Naive thymus-derived CD8-positive, alpha-beta T cell (primary cell): ENCODE data around the gene PARM1. TPM values are rescaled to one million over a fixed set of nuclear protein-coding genes. Genes with fewer than 3 reads are reported as not detected.

ENCODE experiments used
- ATAC-seq, 2 donors: fragments of 150-1000 bp; cut with Tn5 transposase in 1 of 2; sonication (Bioruptor Pico), chemical (Tn5 transposase) in 1 of 2; 1 replicate in 1 of 2; 2 replicates in 1 of 2; pipeline ENCODE4 v1.10.0; 2021; ENCODE audit warnings: mild to moderate bottlenecking in 2 of 2, moderate library complexity in 2 of 2
- POLR2A ChIA-PET: fragments of 350-600 bp; sonication (Branson Sonifier 250); formaldehyde crosslinking; loops from one replicate; lab custom pipeline; 2021; ENCODE audit warnings: antibody characterized with exemption; lab: Charles Lee
- DNase-seq, 10 donors: peaks; one replicate each; pipeline versions ENCODE4 v3.0.0 to v3.0.0-alpha.2; 2020 to 2022
- H3K27ac Mint-ChIP-seq, 10 donors: one replicate each; pipeline ENCODE4 v1.8.0; 2020 to 2022; ENCODE audit warnings: mild to moderate bottlenecking in 10 of 10, mixed read lengths in 10 of 10, moderate library complexity in 4 of 10, inconsistent platforms in 1 of 10
- H3K27me3 Mint-ChIP-seq, 5 donors: one replicate each; pipeline ENCODE4 v1.8.0; 2021 to 2022; ENCODE audit warnings: mixed read lengths in 5 of 5
- H3K36me3 Mint-ChIP-seq, 3 donors: one replicate each; pipeline ENCODE4 v1.8.0; 2020 to 2022; ENCODE audit warnings: mixed read lengths in 3 of 3, mild to moderate bottlenecking in 2 of 3, inconsistent platforms in 1 of 3
- H3K4me1 Mint-ChIP-seq, 4 donors: one replicate each; pipeline ENCODE4 v1.8.0; 2021 to 2022; ENCODE audit warnings: mixed read lengths in 4 of 4
- H3K4me3 Mint-ChIP-seq, 10 donors: one replicate each; pipeline ENCODE4 v1.8.0; 2020 to 2022; ENCODE audit warnings: mild to moderate bottlenecking in 10 of 10, mixed read lengths in 10 of 10, moderate library complexity in 6 of 10, inconsistent platforms in 1 of 10
- H3K9me3 Mint-ChIP-seq, 9 donors: one replicate each; pipeline ENCODE4 v1.8.0; 2020 to 2022; ENCODE audit warnings: mixed read lengths in 9 of 9, mild to moderate bottlenecking in 3 of 9, inconsistent platforms in 1 of 9, moderate library complexity in 1 of 9
- polyA plus RNA-seq, 3 donors: library from polyadenylated mRNA; unstranded; fragments of 300-500 nt; fragmentation: Illumina TruSeq; gene quantifications; one replicate each; pipeline ENCODE4 v1.2.3, GENCODE V29; 2021
- total RNA-seq, 8 experiments: library from RNA in 2 of 8; stranded (reverse) in 2 of 8; gene quantifications; one replicate each; pipeline ENCODE4 v1.2.3 and lab custom pipeline; 2021 to 2026

PARM1 gene
- total and polyA plus RNA-seq, 5 experiments from 2014 or later: 0.11 to 0.21 TPM; not detected in 3

DNA sequence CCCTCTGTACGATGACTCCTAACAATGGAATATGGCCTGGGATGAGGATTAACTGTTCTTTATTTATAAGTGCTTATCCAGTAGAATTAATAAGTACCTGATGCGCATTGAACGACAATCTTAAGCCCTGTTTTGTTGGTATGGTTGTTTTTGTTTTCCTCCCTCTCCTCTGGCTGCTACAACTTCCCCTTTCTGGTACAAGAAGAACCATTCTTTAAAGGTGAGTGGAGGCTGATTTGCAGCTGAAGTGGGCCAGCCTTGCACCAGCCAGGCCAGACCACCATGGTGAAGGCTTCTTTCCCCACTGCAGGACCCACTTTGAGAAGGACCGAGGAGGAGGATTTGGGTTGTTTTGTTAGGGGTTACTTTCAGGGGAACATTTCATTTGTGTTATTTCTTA is 113.3 kb downstream of the PARM1 start:
- ATAC-seq (no peak), DNase-seq (no peak)
- H3K27me3 Mint-ChIP-seq: peaks cover 0 to 8% (median 0%) of the 10 kb centered on the region in 5 donors
- H3K9me3 Mint-ChIP-seq: peaks cover 0 to 13% (median 2%) of the 10 kb centered on the region in 9 donors
- no peak overlapping the region for H3K27ac Mint-ChIP-seq
- peaks cover 0 to 2% (median 0%) of the 10 kb centered on the region in 4 donors for H3K4me1 Mint-ChIP-seq
- H3K4me3 Mint-ChIP-seq: no peak overlapping the region
- H3K36me3 Mint-ChIP-seq: no peaks in the 10 kb centered on the region
- POLR2A ChIA-PET: no interaction called here

DNA sequence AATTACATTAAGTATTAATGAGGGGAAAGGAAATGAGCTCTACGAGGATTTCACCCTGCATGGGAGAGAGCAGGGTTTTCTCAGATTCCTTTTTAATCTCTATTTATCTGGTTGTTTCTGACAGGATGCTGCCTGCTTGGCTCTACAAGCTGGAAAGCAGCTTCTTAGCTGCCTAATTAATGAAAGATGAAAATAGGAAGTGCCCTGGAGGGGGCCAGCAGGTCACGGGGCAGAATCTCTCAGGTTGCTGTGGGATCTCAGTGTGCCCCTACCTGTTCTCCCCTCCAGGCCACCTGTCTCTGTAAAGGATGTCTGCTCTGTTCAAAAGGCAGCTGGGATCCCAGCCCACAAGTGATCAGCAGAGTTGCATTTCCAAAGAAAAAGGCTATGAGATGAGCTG is 113.7 kb downstream of the PARM1 start:
- Mint-ChIP-seq H3K4me3 (no peak overlapping the region), H3K36me3 (no peaks in the 10 kb centered on the region), H3K4me1 (peaks cover 0 to 2% (median 0%) of the 10 kb centered on the region in 4 donors), H3K27me3 (peaks cover 0 to 11% (median 0%) of the 10 kb centered on the region in 5 donors), H3K27ac (no peak overlapping the region), H3K9me3 (peaks cover 0 to 13% (median 2%) of the 10 kb centered on the region in 9 donors)
- POLR2A ChIA-PET: no interaction called here
- DNase-seq (no peak), ATAC-seq (no peak)

DNA sequence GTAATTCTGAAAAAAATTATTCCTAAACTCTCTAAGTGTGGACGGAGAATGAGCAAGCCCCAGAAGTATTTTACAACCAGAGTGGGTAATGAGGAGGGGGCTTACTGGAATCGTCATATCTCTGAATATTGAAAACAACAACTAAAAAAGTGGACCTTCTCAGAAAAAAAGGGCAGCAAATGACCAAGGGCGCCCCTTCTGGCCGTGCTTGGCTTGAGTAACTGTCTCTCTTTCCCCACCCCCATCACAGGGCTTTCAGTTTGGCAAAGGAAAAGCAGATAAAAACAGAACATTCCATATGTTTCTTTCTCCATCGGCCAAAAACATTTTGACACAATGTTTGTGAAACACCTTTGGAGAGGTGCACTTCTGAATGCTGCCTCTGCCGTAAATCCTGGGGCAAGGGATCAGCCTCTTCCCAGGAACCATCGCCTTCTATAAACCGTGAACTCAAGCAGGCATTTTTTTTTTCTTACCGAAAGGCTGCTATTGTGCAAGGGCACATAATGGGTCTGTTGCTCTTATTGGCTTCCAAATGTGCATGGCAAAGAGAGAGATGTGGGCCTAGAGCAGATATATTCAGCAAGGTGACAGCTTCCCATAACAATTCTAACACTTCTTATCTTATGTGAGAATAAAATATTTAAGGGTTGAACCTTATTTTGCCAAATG is 115.4 kb downstream of the PARM1 start:
- Mint-ChIP-seq H3K9me3 (peaks cover 0 to 13% (median 0%) of the 10 kb centered on the region in 9 donors), H3K4me1 (peaks cover 0 to 2% (median 0%) of the 10 kb centered on the region in 4 donors), H3K27me3 (peaks cover 0 to 17% (median 2%) of the 10 kb centered on the region in 5 donors), H3K4me3 (no peak overlapping the region), H3K27ac (no peak overlapping the region), H3K36me3 (no peaks in the 10 kb centered on the region)
- ATAC-seq: no peak
- POLR2A ChIA-PET: no interaction called here
- no peak for DNase-seq

- Mint-ChIP-seq H3K4me1 (no peaks in the 10 kb centered on the region), H3K27me3 (peaks cover 0 to 15% (median 2%) of the 10 kb centered on the region in 5 donors), H3K36me3 (no peaks in the 10 kb centered on the region), H3K27ac (no peak overlapping the region), H3K9me3 (peaks cover 0 to 6% (median 0%) of the 10 kb centered on the region in 9 donors), H3K4me3 (no peak overlapping the region)
- ATAC-seq: no peak
- POLR2A ChIA-PET: no interaction called here
- no peak for DNase-seq
Measured at GRCh38 chr4:75051431-75051830, 118.5 kb downstream of the PARM1 start.

GRCh38 chr4:75053352-75053751 is 120.4 kb downstream of the PARM1 start:
- DNase-seq (no peak), ATAC-seq (no peak)
- H3K4me1 Mint-ChIP-seq: no peaks in the 10 kb centered on the region
- no peak overlapping the region for H3K27ac Mint-ChIP-seq
- peaks cover 0 to 6% (median 0%) of the 10 kb centered on the region in 9 donors for H3K9me3 Mint-ChIP-seq
- POLR2A ChIA-PET: no interaction called here
- no peaks in the 10 kb centered on the region for H3K36me3 Mint-ChIP-seq
- H3K27me3 Mint-ChIP-seq: peaks cover 0 to 10% (median 0%) of the 10 kb centered on the region in 5 donors
- no peak overlapping the region for H3K4me3 Mint-ChIP-seq

DNA sequence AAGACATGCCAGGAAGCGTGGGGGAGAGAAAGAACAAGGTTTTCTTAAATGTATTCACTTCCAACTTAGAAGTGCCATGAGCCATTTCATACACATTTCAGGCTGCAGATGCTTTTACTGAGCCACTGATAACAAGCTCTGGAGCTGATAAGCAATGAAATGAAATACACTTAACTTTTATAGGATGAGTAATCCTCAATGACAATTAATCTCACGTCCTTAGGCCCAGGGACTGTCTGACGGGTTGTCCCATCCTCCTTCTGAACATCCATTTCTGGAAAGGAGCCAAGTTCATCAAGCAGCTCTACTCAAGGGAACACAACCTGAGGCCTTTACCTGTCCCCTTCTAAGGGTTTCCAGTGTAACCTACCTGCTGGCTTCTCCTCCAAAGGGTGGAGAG is 121.2 kb downstream of the PARM1 start:
- H3K4me3 Mint-ChIP-seq: no peak overlapping the region
- DNase-seq (no peak), ATAC-seq (no peak)
- no peak overlapping the region for H3K27ac Mint-ChIP-seq
- H3K4me1 Mint-ChIP-seq: no peaks in the 10 kb centered on the region
- peaks cover 0 to 10% (median 0%) of the 10 kb centered on the region in 5 donors for H3K27me3 Mint-ChIP-seq
- H3K9me3 Mint-ChIP-seq: peaks cover 0 to 5% (median 0%) of the 10 kb centered on the region in 9 donors
- POLR2A ChIA-PET: no interaction called here
- H3K36me3 Mint-ChIP-seq: no peaks in the 10 kb centered on the region

GRCh38 chr4:75056277-75056676 is 123.4 kb downstream of the PARM1 start:
- H3K4me3 Mint-ChIP-seq: no peak overlapping the region
- peaks cover 0 to 9% (median 0%) of the 10 kb centered on the region in 5 donors for H3K27me3 Mint-ChIP-seq

DNA sequence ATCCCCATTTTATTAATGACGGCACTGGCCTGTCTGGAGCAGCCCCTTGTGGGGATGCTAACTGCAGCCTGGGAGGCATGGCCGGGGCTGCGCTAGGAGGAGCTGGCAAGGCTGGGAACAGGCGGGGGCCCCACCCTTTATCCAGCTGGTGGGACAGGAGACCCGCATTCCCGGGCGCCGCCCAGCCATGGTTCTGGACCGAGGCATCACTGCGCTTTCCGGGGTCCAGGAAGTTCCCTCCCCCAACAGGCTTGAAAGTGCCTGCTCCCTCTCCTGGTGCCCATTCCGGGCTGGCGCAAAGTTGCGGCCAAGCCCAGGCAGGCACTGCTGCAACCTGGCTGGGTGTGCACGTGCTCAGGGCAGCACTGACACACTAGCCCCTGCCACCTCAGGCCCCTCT is 124.5 kb downstream of the PARM1 start:
- H3K27ac Mint-ChIP-seq: no peak overlapping the region
- H3K4me3 Mint-ChIP-seq: no peak overlapping the region
- no peaks in the 10 kb centered on the region for H3K36me3 Mint-ChIP-seq
- DNase-seq (no peak), ATAC-seq (no peak)
- no peaks in the 10 kb centered on the region for H3K9me3 Mint-ChIP-seq
- POLR2A ChIA-PET: no interaction called here
- no peaks in the 10 kb centered on the region for H3K4me1 Mint-ChIP-seq
- peaks cover 0 to 1% (median 0%) of the 10 kb centered on the region in 5 donors for H3K27me3 Mint-ChIP-seq

More at GRCh38 chr4:75056277-75056676, 123.4 kb downstream of the PARM1 start:
- ATAC-seq (no peak), DNase-seq (no peak)
- POLR2A ChIA-PET: no interaction called here
- Mint-ChIP-seq H3K9me3 (peaks cover 0 to 3% (median 0%) of the 10 kb centered on the region in 9 donors), H3K27ac (no peak overlapping the region), H3K36me3 (no peaks in the 10 kb centered on the region), H3K4me1 (no peaks in the 10 kb centered on the region)

- POLR2A ChIA-PET: no interaction called here
- Mint-ChIP-seq H3K36me3 (no peaks in the 10 kb centered on the region), H3K4me1 (no peaks in the 10 kb centered on the region), H3K9me3 (peaks cover 0 to 1% (median 0%) of the 10 kb centered on the region in 9 donors), H3K27ac (no peak overlapping the region), H3K4me3 (no peak overlapping the region), H3K27me3 (peaks cover 0 to 6% (median 2%) of the 10 kb centered on the region in 5 donors)
- ATAC-seq (no peak), DNase-seq (no peak)
Measured at GRCh38 chr4:75058486-75058885, 125.6 kb downstream of the PARM1 start.

GRCh38 chr4:75063433-75063832 is 130.5 kb downstream of the PARM1 start:
- no peak overlapping the region for H3K4me3 Mint-ChIP-seq

GRCh38 chr4:75065909-75066308 is 133.0 kb downstream of the PARM1 start:
- no peak for ATAC-seq
- no peak for DNase-seq
- Mint-ChIP-seq H3K27me3 (peaks cover 0 to 11% (median 2%) of the 10 kb centered on the region in 5 donors), H3K9me3 (peaks cover 0 to 10% (median 0%) of the 10 kb centered on the region in 9 donors), H3K27ac (no peak overlapping the region), H3K4me1 (no peaks in the 10 kb centered on the region), H3K36me3 (no peaks in the 10 kb centered on the region), H3K4me3 (no peak overlapping the region)
- POLR2A ChIA-PET: no interaction called here

More at GRCh38 chr4:75063433-75063832, 130.5 kb downstream of the PARM1 start:
- DNase-seq (no peak), ATAC-seq (no peak)
- H3K36me3 Mint-ChIP-seq: no peaks in the 10 kb centered on the region
- H3K9me3 Mint-ChIP-seq: peaks cover 0 to 10% (median 0%) of the 10 kb centered on the region in 9 donors
- H3K4me1 Mint-ChIP-seq: no peaks in the 10 kb centered on the region
- H3K27ac Mint-ChIP-seq: no peak overlapping the region
- H3K27me3 Mint-ChIP-seq: peaks cover 0 to 11% (median 2%) of the 10 kb centered on the region in 5 donors
- POLR2A ChIA-PET: no interaction called here

GRCh38 chr4:75069493-75070074 is 136.7 kb downstream of the PARM1 start:
- POLR2A ChIA-PET: no interaction called here
- no peak overlapping the region for H3K27ac Mint-ChIP-seq
- peaks cover 0 to 6% (median 0%) of the 10 kb centered on the region in 5 donors for H3K27me3 Mint-ChIP-seq
- no peak for ATAC-seq
- peaks cover 0 to 10% (median 0%) of the 10 kb centered on the region in 9 donors for H3K9me3 Mint-ChIP-seq
- DNase-seq: no peak
- H3K4me1 Mint-ChIP-seq: no peaks in the 10 kb centered on the region
- peak overlapping the region in 1 of 10 donors; percentile 7 for H3K4me3 Mint-ChIP-seq
- no peaks in the 10 kb centered on the region for H3K36me3 Mint-ChIP-seq

DNA sequence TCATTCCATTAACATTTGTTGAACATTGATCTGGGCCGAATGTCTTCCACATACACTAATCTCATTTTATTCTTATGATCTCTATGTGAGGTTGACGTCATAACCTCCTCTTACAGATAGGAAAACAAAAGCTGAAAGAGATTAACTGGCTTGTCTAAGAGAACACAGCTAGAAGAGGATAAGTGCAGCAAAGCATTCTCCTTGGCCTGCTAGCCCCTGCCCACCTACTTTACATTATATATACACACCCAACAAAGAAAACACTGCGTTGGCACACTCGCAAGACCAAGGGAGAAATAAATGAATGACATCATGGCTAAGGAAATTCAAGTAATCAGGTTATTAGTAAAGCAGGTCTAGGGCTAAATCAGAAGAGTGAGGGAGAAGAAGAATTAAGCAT is 138.4 kb downstream of the PARM1 start:
- H3K27ac Mint-ChIP-seq: no peak overlapping the region
- ATAC-seq: no peak
- no peaks in the 10 kb centered on the region for H3K4me1 Mint-ChIP-seq
- H3K36me3 Mint-ChIP-seq: no peaks in the 10 kb centered on the region
- no peak for DNase-seq
- peaks cover 0 to 11% (median 4%) of the 10 kb centered on the region in 9 donors for H3K9me3 Mint-ChIP-seq
- POLR2A ChIA-PET: no interaction called here
- no peak overlapping the region for H3K4me3 Mint-ChIP-seq
- peaks cover 0 to 6% (median 0%) of the 10 kb centered on the region in 5 donors for H3K27me3 Mint-ChIP-seq
